Skin of body (tissue), 2 donors: Measurements from ENCODE around the gene HOXD3. TPM values are rescaled to one million over a fixed set of nuclear protein-coding genes. Genes with fewer than 3 reads are reported as not detected.
A peak's percentile ranks its signal among the peaks of the same experiment; 100 is the strongest.

Experiments
- DNase-seq: peaks from one replicate; lab custom pipeline; 2025; lab: John Stamatoyannopoulos, UW
- total RNA-seq: library from RNA; depleted of rRNA; stranded (reverse); fragments of >200 nt; gene quantifications from one replicate; pipeline ENCODE4 v1.2.3, GENCODE V29; 2014

The HOXD3 gene
- total RNA-seq, 1 donor from 2014 or later: 9.7 TPM

GRCh38 chr2:176121190-176122051, 35.7 kb upstream of the HOXD3 start:
- DNase-seq: no peak

DNA sequence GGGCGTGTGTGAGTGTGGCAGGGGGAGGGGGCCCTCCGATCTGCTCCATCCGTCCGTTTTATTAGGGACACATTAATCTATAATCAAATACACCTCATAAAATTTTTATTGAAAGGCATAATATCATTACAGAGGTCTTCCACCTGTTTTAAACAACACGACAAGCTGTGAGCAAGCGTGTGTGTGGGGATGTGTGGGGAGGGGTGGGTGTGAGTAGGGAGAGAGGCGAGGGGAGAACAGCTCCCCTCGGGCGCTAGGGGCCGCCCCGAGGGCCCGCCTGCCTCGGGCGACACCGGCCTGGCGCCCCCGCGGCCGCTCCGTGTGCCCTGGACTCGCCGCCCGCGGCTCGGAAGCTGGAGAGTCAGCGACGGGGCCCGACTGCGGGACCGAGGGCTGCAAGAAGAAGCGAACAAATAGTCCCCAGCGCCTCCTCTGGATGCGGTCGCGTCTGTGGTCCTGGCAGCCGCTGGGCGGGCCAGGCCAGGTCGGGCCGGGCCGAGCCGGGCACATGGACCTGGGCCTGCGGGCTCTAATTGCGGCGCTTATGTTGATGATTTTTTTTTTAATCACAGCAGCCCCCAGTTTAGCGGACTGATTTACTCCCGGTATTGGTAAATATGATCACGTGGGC, 34.9 kb upstream of the HOXD3 start:
- peak; percentile 62 for DNase-seq

DNA sequence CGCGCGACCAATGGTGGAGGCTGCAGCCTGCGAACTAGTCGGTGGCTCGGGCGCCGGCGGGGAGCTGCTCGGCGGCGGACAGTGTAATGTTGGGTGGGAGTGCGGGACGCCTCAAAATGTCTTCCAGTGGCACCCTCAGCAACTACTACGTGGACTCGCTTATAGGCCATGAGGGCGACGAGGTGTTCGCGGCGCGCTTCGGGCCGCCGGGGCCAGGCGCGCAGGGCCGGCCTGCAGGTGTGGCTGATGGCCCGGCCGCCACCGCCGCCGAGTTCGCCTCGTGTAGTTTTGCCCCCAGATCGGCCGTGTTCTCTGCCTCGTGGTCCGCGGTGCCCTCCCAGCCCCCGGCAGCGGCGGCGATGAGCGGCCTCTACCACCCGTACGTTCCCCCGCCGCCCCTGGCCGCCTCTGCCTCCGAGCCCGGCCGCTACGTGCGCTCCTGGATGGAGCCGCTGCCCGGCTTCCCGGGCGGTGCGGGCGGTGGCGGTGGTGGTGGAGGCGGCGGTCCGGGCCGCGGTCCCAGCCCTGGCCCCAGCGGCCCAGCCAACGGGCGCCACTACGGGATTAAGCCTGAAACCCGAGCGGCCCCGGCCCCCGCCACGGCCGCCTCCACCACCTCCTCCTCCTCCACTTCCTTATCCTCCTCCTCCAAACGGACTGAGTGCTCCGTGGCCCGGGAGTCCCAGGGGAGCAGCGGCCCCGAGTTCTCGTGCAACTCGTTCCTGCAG, 34.3 kb upstream of the HOXD3 start, which contains the start of gene HOXD9:
HOXD9 (plus strand) TSS at position 37 of the 728 bp plus-strand sequence; CDS start at position 87, 50 bp downstream.
- DNase-seq: no peak

DNA sequence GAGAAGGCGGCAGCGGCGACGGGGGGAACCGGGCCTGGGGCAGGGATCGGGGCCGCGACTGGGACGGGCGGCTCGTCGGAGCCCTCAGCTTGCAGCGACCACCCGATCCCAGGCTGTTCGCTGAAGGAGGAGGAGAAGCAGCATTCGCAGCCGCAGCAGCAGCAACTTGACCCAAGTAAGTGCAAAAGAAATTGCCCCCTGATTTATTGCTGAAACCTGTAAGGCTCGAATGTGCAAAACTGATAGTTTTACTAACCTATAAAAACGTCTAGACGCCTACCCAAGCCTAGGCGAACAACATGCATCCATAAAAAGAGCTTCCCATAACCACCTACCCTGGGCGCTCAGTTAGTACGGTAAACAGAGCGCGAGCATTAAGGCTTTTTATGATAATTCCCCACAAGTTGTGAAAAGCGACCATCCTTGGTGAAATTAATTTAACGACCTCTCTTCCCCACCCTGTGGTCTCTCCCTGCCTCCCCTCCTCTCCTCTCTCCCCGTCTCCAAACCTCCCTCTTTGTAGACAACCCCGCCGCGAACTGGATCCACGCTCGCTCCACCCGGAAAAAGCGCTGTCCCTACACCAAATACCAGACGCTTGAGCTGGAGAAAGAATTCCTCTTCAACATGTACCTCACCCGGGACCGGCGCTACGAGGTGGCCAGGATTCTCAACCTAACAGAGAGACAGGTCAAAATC, 33.5 kb upstream of the HOXD3 start:
- DNase-seq: no peak

GRCh38 chr2:176124110-176124946, 32.8 kb upstream of the HOXD3 start:
- DNase-seq: no peak

- DNase-seq: no peak
Measured at GRCh38 chr2:176124947-176125771, 31.9 kb upstream of the HOXD3 start.

DNA sequence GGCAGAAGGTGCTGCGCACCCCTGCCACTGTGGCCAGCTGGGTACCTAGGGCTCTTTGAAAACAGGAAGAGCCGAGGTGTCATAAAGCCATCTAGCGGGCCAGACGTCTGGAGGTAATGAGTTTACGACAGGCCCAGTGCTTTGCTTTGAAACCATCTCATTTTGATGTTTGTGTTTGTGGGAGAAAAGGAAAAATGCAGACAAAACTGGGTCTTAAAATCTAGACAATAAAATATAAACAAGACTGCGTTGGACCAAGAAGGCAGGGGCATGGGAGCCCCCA, 31.4 kb upstream of the HOXD3 start:
- no peak for DNase-seq

DNA sequence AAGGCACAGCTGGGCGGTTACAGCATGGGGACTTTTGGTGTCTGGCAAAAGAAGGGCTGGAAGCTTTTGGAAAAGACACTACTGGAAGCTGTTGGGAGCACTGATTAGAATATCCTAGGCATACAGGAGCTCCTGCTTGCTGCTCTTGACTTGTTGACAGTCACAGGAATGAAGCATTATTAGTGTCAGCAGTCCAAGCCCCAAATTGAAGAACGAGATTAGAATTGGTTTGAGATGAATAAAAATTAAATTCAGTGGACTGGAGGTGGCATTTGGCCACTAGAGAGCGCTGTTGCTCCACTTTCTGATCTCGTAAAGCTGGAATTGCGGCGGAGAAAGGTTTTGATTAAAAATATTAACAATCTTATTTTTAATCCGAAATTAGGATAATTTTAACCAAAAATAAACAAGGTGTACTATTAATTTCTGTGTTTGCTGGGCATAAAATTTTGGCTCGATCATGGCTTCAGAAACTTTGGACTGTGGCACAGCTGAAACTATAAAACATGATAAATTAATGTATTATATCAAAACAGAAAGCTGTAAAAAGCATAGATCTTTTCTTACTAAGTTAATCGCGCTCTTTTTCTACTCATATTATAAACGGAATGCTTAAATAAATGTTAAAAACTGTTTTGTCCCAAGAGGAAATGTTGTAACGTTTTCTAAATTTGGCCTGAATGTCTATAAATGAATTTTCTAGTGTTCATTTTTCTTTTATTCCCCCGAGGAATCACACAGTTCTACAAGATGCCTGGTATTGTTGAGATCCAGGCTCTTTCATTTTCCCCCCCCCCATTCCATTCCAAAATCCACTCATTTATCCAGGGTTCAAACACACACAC, 30.0 kb upstream of the HOXD3 start:
- DNase-seq: peak; percentile 68

DNA sequence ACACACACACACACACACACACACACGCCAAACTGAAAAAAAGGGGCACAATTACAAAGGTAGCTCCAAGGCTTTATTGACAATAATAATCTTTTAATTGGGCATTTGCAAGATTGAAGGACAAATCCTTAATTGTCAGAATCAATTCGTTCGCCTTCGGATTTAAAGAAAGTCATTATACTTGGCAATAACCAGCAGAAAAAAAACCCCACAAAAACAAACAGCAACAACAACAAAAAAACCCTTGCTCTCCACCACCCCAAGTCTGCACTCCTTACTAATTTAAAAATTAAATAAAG, 29.4 kb upstream of the HOXD3 start:
- peak; percentile 29 for DNase-seq

DNA sequence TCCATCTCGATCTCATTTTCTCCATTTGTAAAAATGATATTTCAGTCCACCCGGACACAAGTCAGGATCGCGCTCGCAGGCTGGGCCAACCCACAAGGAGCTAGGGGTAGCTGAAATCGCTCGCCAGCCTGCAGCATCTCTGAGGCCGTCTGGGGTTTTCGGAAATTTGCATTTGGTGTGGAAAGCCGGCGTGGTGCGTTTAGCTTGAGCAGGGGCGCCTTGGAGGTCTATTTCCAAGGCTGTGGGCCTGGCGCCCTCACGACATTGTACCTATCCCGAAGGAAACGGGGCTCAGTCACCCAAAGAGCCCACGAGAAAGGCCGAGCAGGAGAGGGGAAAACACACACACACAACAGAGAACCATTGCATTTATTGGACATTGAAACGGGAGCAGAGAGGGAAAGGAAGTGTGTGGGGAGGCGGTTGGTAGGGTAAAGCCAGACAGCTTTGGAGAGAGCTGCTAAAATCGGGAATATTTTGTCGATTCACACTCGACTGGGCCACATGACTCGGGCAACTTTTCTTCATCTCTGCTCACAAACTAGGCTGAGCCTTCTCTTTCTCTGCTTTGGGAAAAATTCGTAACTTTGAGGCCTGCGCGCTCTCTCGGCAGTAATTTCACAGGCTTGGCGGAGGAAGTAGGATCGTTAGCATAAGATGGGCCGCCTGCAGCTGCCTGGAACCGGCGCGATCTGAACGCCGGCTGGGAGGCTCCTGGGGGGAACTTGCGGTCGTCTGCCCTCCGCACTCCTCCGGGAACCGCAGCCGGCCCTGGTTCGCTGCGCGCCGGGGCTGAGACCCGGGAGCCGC, 28.7 kb upstream of the HOXD3 start:
- no peak for DNase-seq

- DNase-seq: peak; percentile 67
Measured at GRCh38 chr2:176128982-176129796, 27.9 kb upstream of the HOXD3 start, which contains the start of gene HOXD8. TSS of gene HOXD8 (plus strand) at chr2:176129705. CDS start at chr2:176130367, 662 bp downstream.

DNA sequence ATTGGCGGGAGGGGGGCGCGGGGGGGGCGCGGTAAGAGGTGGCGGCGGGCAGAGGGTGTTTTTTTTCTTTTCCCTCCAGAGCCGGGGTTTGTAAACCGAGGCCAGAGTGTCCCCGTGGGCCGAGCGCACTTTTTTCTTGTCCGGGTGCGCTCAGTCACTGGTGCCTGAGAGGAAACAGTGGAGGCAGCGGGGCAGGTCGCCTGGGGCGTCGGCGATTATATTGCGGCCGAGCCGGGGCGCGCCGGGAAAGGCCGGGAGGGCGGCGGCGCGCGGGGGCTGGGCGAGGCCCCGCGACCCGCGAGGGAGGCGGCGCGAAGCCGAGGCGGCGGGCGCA, 27.3 kb upstream of the HOXD3 start:
- no peak for DNase-seq

DNA sequence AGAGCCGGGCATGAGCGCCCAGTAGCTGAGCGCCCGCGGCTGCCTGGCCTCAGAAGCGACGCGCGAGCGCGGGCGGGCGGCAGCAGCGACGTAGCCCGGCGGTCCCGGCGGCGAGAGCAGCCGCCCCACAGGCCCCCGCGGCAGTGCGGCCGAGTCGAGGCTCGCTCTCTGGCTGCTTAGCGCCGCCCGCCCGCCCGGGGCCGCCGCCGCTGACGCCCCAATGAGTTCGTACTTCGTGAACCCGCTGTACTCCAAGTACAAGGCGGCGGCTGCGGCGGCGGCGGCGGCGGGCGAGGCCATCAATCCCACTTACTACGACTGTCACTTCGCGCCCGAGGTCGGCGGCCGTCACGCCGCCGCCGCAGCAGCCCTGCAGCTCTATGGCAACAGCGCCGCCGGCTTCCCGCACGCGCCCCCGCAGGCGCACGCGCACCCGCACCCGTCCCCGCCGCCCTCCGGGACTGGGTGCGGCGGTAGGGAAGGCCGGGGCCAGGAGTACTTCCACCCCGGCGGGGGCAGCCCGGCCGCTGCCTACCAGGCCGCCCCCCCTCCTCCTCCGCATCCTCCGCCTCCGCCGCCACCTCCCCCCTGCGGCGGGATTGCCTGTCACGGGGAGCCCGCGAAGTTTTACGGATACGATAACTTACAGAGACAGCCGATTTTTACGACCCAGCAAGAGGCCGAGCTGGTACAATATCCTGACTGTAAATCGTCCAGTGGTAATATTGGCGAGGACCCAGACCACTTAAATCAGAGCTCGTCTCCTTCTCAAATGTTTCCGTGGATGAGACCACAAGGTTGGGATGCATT, 26.8 kb upstream of the HOXD3 start:
- no peak for DNase-seq

DNA sequence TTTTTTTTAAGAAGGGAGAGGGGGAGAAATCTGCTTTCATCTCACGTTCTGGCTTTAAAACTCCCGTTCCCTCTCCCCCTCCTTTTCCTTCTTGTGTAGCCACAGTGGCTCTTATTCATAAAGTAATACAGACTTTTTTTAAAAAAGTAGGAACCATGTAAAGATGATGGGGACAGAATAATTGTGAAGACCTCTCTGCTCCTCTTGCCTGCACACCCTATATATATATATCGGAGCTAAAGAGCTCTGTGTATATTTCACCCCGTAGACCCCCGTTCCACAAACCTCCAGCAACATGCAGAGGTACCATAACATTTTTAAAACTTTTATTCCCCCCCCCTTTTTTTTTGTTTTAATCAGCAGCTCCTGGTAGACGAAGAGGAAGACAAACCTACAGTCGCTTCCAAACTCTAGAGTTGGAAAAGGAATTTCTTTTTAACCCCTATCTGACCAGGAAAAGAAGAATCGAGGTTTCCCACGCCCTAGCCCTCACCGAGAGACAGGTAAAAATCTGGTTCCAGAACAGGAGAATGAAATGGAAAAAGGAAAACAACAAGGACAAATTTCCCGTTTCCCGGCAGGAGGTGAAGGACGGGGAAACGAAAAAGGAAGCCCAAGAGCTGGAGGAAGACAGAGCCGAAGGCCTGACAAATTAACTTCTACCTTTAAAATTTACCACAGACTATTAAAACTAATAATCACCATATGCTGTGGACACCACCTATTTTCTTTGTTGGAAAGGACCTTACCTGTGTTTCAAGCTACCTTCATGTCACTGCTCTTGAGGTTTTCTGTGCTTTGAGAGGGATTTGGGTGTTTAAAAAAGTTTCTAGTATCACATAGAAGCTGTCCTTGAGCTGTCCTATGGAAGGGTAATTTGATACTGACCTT, 25.9 kb upstream of the HOXD3 start:
- DNase-seq: no peak

DNA sequence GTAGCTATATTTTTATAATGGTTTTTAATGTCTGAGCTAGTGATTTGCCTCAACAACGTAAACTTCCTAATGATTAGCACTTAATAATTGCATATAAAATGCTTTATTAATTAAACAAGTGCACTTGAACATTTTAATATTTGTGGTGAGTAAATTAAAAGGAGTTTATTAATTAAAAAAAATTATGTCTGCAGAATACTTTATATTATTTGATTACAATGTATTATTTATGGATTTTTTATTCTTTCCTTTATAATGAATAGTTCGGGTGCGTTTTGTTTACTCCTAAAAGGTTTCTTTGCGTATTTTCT, 25.3 kb upstream of the HOXD3 start:
- no peak for DNase-seq
